NCI-H2029 treated with DMSO at 0.1 percent for 48 hours (cell line): ENCODE results near the gene AP1S3.
"Not testable (repeated sequence)": the region's sequence is repeated elsewhere in the genome, so short reads cannot be mapped to it uniquely, and the experiment has no call there.

Source experiments
- DNase-seq: peaks from one replicate; lab custom pipeline; 2025; lab: John Stamatoyannopoulos, UW

AP1S3 gene

GRCh38 chr2:223837287-223838061 lies at the start of gene AP1S3:
Gene AP1S3 (minus strand): TSS chr2:223837582. CDS start chr2:223837450, 132 bp downstream.
- peak; percentile 56 for DNase-seq

GRCh38 chr2:223887127-223887526 lies 49.7 kb upstream of the AP1S3 start:
- DNase-seq: no peak

- DNase-seq: no peak
Observed at GRCh38 chr2:223886726-223887125, 49.3 kb upstream of the AP1S3 start.

GRCh38 chr2:223884399-223884798 lies 47.0 kb upstream of the AP1S3 start:
- DNase-seq: no peak

- DNase-seq: no peak
Observed at GRCh38 chr2:223882715-223883114, 45.3 kb upstream of the AP1S3 start.

- no peak for DNase-seq
Observed at GRCh38 chr2:223880796-223881195, 43.4 kb upstream of the AP1S3 start.

GRCh38 chr2:223877721-223878410 lies 40.5 kb upstream of the AP1S3 start:
- DNase-seq: no peak

GRCh38 chr2:223873672-223874071 lies 36.3 kb upstream of the AP1S3 start:
- no peak for DNase-seq

- not testable (repeated sequence) for DNase-seq
Observed at GRCh38 chr2:223872772-223873171, 35.4 kb upstream of the AP1S3 start.

- not testable (repeated sequence) for DNase-seq
Observed at GRCh38 chr2:223871661-223872060, 34.3 kb upstream of the AP1S3 start.

- no peak for DNase-seq
Observed at GRCh38 chr2:223870840-223871611, 33.6 kb upstream of the AP1S3 start.

- no peak for DNase-seq
Observed at GRCh38 chr2:223868005-223868404, 30.6 kb upstream of the AP1S3 start.

- DNase-seq: no peak
Observed at GRCh38 chr2:223865907-223866508, 28.6 kb upstream of the AP1S3 start.

GRCh38 chr2:223865124-223865523 lies 27.7 kb upstream of the AP1S3 start:
- DNase-seq: no peak

GRCh38 chr2:223863491-223863890 lies 26.1 kb upstream of the AP1S3 start:
- no peak for DNase-seq

- no peak for DNase-seq
Observed at GRCh38 chr2:223860809-223861738, 23.7 kb upstream of the AP1S3 start.

- no peak for DNase-seq
Observed at GRCh38 chr2:223859070-223859469, 21.7 kb upstream of the AP1S3 start.

GRCh38 chr2:223856584-223856983 lies 19.2 kb upstream of the AP1S3 start:
- DNase-seq: no peak

GRCh38 chr2:223856021-223856420 lies 18.6 kb upstream of the AP1S3 start:
- DNase-seq: no peak

GRCh38 chr2:223855426-223855825 lies 18.0 kb upstream of the AP1S3 start:
- DNase-seq: no peak

GRCh38 chr2:223854741-223855140 lies 17.4 kb upstream of the AP1S3 start:
- DNase-seq: no peak
